Activated CD4-positive, alpha-beta T cell treated with anti-CD3 and anti-CD28 coated beads, Interleukin-2, Interleukin-6, amounts not matched to agents 100 ng/mL and 50 ng/mL, durations not matched to agents 16 hours and 8 hours (primary cell): ENCODE results near the gene KCNK6.
"Not testable (repeated sequence)": the region's sequence is repeated elsewhere in the genome, so short reads cannot be mapped to it uniquely, and the experiment has no call there.

Experiments
- DNase-seq: peaks from one replicate; pipeline ENCODE4 v3.0.0-alpha.2; 2020

Gene KCNK6

DNA sequence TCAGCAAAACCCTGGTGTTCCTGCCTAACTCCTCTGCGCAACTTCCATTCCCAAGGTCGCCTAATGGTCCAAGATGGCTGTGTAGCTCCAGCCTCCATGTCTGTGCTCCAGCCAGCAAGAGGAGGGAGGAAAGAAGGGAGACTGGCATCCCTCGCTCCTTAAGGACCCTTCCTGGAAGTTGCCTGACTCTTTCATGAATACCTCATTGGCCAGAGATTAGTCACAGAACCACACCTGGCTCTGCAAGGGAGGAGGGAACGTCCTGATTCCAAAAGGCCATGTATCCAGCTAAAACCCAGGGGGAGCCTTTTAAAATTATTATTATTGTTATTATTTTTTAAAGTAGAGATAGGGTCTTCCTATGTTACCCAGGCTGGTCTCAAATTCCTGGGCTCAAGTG lies 4.8 kb downstream of the KCNK6 start:
- DNase-seq, result no peak

- no peak for DNase-seq
These were observed 6.9 kb downstream of the KCNK6 start for GRCh38 chr19:38326591-38326990.

DNA sequence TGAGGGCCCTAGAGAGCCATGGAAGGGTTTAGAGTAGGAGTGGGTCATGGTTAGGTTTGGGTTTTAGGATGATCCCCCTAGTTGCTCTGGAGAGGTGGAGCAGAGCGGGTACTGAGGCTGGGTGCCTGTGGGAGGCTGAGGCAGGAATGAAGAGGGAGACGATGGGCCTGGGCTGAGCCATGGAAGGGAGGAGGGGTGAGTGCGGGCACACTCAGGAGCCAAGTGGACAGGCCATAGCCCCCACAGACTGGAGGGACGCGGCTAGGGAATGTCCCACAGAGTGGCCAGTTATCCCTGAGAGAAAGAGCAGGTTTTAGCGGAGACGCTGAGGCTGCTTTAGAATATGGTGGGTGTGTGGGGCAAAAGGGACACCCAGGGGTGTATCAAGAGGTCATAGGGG lies 10.0 kb downstream of the KCNK6 start:
- no peak for DNase-seq

GRCh38 chr19:38331728-38332127 lies 12.1 kb downstream of the KCNK6 start:
- DNase-seq, result no peak

GRCh38 chr19:38333245-38333644 lies 13.6 kb downstream of the KCNK6 start:
- DNase-seq, result no peak

DNA sequence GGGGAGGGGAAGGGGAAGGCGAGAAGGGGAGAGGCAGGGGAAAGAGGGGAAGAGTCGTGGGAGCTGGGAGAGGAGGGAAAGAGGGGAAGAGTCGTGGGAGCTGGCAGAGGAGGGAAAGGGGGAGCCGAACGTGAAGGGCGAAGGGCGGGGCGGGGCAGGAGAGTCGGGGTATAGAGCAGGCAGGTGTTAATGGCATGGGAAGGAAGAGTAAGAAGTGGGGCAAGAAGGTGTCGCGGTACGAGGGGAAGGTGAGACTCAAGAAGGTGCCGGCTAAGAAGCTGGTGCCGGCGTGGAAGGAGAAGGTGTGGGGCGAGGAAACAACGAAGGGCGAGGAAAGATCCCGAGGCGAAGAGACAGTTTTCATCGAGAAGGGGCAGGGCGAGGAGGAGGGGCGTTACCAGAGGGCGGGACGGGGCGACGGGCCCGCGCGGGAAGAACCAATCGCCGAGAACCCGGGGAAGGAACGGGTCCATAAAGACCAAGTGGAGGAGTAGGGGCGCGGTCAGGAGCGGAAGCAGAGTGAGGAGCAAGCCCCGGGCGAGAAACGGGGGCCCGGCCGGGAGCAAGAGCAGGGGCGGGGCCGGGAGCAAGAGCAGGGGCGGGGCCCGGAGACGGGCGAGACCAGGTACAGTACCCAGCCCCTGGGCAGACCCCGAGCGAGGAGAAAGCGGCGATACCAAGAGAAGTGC lies 16.4 kb downstream of the KCNK6 start:
- peak; percentile 97 for DNase-seq

DNA sequence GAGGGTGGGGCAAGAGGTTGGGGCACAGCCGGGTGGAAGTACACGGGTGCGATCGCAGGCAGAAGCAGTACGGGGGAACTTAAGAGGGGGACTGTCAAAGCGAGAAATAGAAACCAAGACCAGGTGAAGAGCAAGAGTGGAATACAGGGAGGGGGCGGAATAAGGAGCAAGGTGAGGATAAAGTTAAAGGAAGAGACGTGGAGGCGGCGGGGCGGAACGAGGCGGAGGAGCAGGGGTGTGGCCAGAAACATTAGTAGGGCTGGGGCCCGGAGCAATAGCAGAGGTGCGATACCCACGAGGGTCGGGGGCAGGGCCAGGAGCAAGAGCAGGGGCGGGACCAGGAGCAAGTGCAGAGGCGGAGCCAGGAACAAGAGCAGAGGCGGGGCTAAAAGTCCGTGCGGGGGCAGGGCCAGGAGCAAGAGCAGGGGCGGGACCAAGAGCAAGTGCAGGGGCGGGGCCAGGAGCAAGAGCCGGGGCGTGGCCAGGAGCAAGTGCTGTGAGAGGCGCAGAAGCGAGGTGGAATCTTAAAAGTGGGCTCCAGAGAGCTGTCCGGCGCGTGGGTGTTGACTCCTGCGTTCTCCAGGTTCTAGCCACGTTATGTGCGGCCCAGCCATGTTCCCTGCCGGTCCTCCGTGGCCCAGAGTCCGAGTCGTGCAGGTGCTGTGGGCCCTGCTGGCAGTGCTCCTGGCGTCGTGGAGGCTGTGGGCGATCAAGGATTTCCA lies 17.2 kb downstream of the KCNK6 start:
- peak; percentile 97 for DNase-seq

DNA sequence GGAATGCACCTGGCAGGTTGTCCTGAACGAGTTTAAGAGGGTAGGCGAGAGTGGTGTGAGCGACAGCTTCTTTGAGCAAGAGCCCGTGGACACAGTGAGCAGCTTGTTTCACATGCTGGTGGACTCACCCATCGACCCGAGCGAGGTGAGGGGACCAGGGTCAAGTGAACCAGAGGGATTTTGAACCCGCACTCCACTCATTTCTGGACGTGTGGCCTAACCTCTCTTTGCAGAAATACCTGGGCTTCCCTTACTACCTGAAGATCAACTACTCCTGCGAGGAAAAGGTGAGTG lies 17.7 kb downstream of the KCNK6 start:
- no peak for DNase-seq

DNA sequence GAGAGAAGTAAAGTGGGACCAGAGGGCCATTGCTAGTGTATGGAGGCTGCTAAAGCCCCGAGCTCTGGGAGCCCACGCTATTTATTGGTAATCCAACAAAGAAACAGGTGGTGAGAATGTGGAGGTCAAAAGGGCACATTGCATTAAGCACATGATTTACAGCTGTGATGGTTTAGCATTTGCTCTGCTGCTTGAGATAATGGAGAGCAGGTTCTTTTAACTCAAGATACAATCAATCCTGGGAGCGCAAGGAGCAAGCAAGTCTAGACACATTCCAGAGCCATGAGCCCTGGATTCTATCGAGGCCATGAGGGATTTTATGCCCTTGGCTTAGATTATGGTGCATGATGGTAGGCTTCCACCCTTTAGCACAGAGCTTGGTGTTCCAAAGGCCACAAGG lies 19.4 kb downstream of the KCNK6 start:
- DNase-seq, result not testable (repeated sequence)

- DNase-seq, result no peak
These were observed 21.3 kb downstream of the KCNK6 start for GRCh38 chr19:38340927-38341326.

- no peak for DNase-seq
These were observed 27.2 kb downstream of the KCNK6 start for GRCh38 chr19:38346837-38347236.

DNA sequence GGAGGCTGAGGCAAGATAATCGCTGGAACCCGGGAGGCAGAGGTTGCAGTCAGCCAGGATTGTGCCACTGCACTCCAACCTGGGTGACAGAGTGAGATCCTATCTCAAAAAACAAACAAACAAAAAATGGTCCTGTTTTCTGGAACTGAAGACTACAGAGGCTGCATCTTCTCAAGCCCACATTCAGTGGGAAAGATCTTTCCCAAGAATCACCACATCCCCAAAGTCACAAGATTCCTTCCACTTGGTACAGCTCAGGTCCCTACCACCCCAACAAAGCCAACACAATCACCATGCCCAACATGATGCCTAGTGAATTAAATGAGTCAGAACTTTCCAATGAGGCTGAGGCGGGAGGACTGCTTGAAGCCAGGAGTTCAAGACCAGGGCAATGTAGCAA lies 31.2 kb downstream of the KCNK6 start:
- DNase-seq, result no peak

- no peak for DNase-seq
These were observed 32.3 kb downstream of the KCNK6 start for GRCh38 chr19:38351865-38352395.

DNA sequence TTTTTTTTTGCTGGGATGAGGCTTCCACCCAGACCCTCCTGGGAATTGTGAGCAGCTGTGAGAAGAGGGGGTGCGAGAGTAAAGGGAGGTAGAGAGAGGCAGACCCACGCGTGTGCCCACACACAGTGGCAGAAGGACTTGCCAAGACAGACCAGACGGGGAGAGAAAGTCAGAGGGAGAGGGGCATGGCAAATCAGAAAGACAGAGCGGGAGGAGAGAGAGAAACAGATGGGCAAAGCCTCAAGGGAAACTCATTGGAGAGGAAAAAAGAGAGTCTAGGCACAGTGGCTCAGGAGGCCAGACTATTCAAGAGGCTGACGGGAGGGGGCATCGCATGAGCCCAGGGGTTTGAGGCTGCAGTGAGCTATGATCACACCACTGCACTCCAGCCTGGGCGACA lies 33.0 kb downstream of the KCNK6 start:
- DNase-seq, result no peak

- no peak for DNase-seq
These were observed 36.4 kb downstream of the KCNK6 start for GRCh38 chr19:38355728-38356725.

DNA sequence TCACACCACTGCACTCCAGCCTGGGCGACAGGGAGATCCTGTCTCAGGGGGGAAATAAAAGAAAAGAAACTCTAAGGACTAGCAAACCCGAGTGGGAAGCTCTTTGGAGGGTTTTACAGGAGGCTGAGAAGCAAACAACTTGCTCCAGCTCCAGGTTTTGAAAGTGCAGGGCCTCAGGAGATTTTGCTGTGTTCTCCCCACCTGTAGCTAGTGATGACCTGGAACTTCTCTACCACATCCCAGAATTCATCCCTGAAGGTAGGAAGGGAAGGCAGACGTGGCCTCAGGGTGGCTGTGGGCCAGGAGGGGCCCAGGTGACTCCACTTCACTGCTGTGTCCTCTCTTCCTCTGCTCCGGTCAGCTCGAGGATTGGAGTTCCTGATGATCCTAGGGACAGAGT lies 38.4 kb downstream of the KCNK6 start:
- DNase-seq, result no peak

DNA sequence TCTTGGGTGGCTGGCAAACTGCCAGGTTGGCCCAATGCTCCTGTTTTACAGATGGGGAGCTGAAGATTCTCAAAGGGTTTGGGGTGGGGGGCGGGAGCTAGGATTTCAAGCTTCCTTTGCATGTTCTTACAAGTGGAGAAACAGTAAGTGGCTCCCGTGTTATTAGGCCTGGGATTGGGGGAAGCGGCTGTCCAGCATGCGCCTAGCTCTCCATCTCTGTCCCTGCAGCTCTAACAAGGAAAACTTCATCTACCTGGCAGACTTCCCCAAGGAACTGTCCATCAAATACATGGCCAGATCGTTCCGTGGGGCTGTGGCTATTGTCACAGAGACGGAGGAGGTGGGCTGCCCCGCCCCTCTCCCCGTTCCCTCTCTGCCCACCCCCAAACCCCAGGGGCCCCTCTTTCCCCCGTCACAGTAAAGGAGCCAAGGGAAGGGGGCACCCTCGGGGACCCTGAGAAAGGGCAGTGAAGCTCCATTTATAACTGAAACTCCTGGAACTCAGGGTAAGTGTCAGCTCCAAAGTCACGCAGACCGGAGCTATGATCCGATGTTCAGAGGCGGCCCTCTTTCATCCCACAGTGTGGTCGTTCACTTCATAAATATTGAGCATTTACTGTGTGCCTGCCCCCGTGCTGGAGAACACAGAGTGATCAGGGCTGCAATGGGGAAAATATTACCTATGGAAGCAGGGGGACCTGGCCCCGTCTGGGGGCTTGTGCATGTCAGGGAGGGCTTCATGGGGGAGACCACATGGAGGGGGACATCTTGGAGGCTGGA lies 39.8 kb downstream of the KCNK6 start:
- no peak for DNase-seq

- no peak for DNase-seq
These were observed 40.7 kb downstream of the KCNK6 start for GRCh38 chr19:38360351-38360750.

GRCh38 chr19:38360839-38361631 lies 41.4 kb downstream of the KCNK6 start:
- DNase-seq, result no peak

GRCh38 chr19:38361633-38362075 lies 42.0 kb downstream of the KCNK6 start:
- DNase-seq, result peak; percentile 79

DNA sequence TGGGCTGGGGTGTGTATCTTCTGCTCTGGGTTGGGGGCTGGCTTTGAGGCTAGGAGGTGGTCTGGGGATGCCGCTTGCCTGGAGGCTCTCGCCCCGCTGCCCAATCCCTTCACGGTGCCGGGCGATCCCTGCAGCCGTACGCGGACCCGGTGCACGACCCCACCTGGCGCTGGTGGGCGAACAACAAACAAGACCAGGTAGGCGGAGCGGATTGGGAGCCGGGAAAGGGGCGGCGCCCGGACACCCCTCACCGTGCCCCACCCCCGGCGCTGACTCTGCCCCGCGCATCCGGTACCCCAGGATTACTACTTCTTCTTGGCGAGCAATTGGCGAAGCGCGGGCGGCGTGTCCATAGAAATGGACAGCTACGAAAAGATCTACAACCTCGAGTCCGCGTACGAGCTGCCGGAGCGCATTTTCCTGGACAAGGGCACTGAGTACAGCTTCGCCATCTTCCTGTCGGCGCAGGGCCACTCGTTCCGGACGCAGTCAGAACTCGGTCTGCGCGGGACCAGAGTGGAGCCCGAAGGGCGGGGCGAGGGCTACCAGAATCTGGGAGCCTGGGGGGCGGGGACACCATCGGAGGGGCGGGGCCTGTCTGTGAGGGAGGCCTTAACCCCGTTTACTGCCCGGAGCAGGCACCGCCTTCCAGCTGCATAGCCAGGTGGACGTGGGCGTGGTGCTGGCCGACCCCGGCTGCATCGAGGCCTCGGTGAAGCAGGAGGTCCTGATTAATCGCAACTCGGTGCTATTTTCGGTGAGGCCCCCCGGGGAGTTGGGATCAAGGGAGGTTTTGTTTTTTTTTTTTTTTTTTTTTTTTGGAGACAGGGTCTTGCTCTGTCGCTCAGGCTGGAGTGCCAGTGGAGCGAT lies 42.7 kb downstream of the KCNK6 start:
- DNase-seq, result peak; percentile 91
